ENCODE results near the gene CLSTN2.

- TF ChIP-seq, protein P1, sequence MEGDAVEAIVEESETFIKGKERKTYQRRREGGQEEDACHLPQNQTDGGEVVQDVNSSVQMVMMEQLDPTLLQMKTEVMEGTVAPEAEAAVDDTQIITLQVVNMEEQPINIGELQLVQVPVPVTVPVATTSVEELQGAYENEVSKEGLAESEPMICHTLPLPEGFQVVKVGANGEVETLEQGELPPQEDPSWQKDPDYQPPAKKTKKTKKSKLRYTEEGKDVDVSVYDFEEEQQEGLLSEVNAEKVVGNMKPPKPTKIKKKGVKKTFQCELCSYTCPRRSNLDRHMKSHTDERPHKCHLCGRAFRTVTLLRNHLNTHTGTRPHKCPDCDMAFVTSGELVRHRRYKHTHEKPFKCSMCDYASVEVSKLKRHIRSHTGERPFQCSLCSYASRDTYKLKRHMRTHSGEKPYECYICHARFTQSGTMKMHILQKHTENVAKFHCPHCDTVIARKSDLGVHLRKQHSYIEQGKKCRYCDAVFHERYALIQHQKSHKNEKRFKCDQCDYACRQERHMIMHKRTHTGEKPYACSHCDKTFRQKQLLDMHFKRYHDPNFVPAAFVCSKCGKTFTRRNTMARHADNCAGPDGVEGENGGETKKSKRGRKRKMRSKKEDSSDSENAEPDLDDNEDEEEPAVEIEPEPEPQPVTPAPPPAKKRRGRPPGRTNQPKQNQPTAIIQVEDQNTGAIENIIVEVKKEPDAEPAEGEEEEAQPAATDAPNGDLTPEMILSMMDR (IDR thresholded peaks at IDR 0.05), result no peak
- no peak for TF ChIP-seq POLR2A (IDR thresholded peaks at IDR 0.05)
These were observed 69.3 kb downstream of the CLSTN2 start for GRCh38 chr3:140004271-140004670.
